Stimulated activated CD8-positive, alpha-beta memory T cell treated with anti-CD3 and anti-CD28 coated beads, Interleukin-15, amount 100 ng/mL, for 4 hours (primary cell): ENCODE data around the gene INTS4.
A peak's percentile ranks its signal among the peaks of the same experiment; 100 is the strongest.
"Not testable (repeated sequence)": the region's sequence is repeated elsewhere in the genome, so short reads cannot be mapped to it uniquely, and the experiment has no call there.

Source experiments
- DNase-seq, 2 donors: peaks; one replicate each; pipeline ENCODE4 v3.0.0-alpha.2; 2020; ENCODE audit warnings: low read depth in 2 of 2

INTS4 gene, protein sequence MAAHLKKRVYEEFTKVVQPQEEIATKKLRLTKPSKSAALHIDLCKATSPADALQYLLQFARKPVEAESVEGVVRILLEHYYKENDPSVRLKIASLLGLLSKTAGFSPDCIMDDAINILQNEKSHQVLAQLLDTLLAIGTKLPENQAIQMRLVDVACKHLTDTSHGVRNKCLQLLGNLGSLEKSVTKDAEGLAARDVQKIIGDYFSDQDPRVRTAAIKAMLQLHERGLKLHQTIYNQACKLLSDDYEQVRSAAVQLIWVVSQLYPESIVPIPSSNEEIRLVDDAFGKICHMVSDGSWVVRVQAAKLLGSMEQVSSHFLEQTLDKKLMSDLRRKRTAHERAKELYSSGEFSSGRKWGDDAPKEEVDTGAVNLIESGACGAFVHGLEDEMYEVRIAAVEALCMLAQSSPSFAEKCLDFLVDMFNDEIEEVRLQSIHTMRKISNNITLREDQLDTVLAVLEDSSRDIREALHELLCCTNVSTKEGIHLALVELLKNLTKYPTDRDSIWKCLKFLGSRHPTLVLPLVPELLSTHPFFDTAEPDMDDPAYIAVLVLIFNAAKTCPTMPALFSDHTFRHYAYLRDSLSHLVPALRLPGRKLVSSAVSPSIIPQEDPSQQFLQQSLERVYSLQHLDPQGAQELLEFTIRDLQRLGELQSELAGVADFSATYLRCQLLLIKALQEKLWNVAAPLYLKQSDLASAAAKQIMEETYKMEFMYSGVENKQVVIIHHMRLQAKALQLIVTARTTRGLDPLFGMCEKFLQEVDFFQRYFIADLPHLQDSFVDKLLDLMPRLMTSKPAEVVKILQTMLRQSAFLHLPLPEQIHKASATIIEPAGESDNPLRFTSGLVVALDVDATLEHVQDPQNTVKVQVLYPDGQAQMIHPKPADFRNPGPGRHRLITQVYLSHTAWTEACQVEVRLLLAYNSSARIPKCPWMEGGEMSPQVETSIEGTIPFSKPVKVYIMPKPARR

DNA sequence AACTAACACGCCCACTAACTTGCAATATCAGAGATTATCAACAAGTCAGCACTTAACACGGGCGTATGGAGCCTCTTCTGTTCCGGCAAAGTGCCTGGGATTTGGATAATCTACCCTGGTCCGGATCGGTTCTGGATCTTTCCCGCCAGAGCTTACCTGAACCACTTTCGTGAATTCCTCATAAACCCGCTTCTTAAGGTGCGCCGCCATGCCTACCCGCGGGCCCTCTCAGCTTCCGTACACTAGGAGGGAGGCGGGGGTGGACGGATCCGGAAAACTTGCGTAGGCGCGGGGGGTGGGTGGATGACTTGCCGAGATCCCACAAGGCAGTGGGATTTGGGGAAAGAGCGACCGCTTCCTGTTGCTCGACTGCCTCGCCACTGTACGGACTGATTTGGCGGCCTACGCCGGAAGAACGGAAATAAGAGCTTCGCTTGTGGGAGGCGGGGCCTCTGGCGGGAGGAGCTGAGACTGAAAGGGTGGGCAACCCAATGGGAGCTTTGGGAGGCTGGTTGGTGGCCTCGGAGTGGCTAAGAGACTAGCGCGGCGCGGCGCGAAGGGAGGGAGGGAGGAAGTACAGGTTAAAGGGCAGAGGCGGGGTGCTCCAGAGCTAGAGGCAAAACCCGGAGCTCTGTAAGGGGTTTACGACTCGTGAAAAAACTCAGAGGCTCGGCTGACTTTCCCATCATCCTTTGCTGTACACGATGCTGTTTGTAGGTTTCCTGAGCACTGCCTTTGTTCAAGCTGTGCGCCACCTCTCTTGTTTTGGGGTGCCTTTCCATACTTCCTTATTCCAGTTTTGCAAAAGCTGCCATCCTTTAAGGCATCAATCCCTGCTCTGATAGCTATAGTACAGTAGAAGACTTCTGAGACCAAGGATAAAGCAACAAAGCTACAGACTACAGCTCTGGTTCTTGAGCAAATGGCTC, at the start of gene INTS4:
TSS of gene INTS4 (minus strand) at position 235 of the 929 bp plus-strand sequence. CDS start at position 210, 25 bp downstream.
- peak; percentile 95 to 98 for DNase-seq

DNA sequence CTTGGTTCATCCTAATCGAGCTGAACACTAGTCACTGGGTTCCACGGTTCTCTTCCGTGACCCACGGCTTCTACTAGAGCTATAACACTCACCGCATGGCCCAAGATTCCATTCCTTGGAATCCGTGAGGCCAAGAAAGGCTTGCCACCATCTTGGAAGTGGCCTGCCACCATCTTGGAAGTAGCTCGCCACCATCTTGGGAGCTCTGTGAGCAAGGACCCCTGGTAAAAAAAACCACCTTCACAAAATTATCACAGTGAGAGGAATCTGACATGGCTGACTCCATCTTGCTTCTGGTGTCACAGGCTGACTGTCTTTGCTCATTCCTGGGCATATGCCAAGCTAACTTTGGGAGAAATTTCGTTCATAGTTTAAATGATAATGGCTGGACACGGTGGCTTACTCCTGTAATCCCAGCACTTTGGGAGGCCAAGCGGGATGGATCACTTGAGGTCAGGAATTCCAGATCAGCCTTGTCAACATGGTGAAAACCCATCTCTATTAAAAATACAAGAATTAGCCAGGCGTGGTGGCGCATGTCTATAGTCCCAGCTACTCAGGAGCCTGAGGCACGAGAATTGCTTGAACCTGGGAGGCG, 47.5 kb upstream of the INTS4 start:
- DNase-seq = no peak

DNA sequence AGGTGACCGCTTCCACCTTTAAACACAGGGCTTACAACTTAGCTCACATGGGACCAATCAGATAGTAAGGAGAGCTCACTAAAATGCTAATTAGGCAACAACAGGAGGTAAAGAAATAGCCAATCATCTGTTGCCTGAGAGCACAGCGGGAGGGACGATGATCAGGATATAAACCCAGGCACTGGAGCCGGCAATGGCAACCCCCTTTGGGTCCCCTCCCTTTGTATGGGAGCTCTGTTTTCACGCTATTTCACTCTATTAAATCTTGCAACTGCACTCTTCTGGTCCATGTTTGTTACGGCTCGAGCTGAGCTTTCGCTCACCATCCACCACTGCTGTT, 46.9 kb upstream of the INTS4 start:
- not testable (repeated sequence) for DNase-seq

DNA sequence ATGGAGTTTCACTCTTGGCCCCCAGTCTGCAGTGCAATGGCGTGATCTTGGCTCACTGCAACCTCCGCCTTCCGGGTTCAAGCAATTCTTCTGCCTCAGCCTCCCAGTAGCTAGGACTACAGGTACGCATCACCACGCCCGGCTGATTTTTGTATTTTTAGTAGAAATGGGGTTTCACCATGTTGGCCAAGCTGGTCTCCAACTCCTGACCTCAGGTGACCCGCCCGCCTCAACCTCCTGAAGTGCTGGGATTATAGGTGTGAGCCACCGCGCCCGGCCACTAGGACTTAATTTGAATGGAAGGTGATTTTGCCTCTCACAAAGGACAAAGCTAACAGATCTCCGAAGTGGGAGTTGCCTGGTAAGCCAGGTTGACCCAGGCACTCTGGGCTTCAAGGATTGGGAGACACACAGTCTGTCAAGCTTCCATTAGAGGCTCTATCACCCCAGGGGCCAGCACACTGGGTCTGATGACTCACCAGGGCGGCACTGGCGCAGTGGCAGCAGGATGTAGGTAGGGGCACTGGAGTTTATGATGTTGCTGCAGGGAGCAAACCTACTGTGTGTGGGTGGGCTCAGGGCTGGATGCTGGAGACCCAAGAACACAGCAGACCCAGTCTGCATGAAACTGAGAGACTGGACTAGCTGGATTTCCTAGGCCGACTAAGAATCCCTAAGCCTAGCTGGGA, 46.4 kb upstream of the INTS4 start:
- no peak for DNase-seq

DNA sequence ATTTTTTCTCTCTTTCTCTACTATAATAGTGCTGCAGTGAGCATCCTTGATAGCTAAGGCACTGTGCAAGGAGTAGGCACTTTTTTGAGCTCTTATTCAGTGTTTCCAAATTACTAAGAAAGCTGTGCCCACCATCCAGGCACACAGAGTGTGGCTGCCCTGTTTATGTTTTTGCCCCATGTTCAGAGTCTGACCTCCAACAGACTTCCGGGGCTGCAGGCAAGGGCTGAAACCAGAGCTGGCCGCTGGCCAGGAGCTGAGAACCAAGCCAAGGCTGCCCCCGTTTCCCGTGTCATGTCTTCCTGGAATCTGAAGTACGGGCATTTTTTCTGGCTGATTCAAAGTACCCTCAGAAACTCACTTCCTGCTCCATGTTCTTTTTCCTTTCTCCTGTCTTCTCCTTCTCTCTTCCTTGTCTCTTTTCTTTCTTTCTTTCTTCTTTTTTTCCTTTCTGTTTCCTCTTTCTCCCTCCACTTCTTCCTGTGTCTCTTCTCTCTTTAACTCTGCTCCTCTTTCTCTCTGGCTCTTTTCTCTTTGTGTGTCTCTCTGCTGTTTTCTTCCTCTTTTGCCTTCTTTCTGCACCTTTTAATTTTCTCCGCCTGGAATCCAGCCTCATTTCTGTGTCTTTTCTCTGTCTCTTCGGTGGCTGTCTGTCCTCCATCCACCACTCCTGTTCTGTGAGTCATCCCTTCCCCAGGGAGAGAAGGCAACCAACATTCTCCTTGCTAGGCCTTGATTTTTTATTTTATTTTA, 45.6 kb upstream of the INTS4 start:
- DNase-seq = peak in 1 of 2 donors; percentile 5

DNA sequence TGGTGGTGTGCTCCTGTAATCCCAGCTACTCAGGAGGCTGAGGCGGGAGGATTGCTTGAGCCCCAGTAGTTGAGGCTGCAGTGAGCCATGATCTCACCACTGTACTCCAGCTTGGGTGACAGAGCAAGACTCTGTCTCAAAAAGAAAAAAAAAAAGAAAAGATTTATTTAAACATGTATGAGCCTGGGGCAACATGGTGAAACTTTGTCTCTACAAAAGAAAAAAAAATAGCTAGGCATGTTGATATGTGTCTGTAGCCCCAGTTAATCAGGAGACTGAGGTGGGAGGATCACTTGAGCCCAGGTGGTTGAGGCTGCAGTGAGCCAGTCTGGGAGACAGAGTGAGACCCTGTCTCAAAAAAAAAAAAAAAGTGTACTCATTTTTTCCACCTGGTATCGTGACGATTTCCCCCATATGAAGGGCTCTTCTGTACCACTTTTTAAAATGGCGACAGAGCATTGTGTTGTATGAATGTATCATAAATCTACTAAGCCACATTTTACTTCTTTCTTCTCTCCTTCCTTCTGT, 45.0 kb upstream of the INTS4 start:
- DNase-seq = no peak

DNA sequence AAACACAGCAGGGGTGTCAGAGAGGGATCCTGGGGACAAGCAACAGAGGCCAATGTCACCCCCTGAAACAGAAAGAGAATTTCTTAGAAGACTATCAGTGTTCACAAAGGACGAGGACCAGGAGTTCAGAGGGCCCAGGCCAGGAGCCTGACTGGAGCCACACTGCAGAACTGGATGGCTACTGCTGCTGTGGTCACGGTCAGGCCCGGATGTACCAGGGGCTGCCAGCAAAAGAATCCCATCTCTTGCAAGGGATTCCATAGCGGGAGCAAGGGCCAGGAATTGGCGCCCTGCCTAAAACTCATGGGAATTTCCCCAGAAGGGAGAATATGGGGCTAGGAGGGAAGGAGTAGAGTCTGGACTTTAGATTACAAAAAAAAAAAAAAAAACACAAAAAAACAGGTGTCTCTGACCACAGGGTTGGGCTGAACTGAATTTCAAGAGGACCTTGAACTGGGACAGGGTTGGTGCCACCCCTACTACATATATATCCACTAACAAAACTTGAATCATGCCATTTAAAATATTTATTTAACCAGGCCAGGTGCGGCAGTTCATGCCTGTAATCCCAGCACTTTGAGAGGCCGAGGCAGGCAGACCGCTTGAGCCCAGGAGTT, 44.3 kb upstream of the INTS4 start:
- DNase-seq = no peak

DNA sequence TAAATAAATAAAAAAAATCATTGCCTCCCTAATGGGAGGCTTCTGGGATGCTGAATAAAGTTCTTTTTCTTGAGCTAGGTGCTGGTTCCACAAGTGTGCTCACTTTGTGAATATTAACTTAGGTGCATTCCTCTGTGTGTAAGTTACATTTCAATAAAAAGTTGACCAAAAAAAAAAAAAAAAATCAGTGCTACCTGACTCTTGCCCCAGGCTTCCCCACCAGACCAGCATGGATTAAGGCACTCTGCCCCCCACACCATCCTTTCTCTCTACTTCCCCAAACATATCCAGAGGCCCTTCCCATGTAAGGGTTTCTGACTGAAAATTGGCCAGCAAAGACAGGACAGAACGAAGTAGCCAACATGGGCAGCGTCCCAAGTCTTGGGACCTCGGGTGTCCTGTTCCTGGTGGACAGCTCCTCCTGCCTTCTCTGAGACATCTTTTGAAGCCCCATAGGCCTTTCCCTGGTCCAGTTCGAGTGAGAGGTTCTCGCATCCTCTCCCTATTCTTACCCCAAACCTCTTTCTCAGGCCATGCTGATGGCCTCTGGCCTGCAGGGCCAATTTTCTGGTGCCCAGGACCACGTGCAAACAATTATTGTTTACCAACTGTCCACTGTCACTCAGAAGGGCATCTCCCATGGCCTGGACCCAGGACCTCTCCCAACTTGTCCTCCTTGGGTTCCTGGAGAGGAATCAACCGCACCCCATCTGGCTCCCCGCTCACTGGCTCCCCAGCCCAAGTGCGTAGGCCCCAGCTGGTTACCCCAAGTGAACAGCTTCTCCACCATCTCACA, 43.6 kb upstream of the INTS4 start:
- no peak for DNase-seq

DNA sequence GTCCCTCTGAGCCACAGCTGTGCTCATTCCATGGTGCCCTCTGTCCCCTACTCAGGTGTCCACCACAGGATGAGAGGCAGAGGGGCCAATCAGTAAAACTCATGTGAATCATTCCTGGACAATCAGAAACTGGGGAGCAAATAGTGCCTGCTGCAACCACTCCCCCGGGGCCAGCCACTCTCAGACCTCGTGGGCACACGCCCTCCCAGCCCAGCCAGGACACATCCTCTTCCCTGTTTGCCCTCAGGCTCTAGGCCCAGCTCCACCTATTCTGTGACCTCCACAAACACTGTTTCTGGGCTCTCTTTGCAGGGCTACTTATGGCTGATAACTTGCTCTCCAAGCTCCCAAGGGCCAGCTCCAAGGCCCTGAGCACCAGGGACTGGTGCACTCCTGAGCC, 42.6 kb upstream of the INTS4 start:
- no peak for DNase-seq

DNA sequence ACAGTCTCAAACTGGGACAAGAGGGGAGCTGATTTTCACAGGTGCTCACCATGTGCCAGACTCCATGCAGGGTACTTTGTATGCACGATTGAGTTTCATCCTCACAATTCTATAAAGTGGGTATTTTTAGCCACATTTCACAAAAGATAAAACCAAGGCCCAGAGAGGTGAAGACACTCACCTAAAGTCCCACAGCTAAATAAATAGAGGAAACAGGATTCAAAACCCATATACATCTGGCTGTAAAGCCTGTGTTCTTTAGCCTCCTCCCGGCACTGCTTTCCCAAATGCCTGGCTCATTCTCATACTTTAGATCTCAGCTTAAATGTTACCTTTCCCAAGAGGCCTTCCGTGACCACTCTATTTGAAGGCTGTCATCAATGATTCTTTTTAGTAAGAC, 41.8 kb upstream of the INTS4 start:
- no peak for DNase-seq

DNA sequence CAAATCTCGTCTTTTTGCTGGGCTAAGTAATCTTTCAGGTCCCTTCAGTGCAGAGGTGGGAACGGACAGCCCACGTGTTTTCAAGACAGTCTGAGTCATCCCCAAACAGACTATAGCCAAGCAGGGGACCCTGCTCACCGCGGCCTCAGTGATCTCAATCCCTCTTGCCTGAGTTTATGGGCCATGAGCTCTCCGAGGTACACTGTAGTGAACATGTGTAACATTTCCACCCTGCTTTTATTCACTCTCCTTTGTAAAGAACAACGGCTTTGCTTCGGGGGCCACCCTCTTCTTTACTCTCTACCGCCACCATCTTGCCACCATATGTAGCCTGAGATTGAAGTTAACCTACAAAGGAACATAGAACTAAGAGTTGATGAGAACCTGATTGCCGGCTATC, 40.2 kb upstream of the INTS4 start:
- no peak for DNase-seq

DNA sequence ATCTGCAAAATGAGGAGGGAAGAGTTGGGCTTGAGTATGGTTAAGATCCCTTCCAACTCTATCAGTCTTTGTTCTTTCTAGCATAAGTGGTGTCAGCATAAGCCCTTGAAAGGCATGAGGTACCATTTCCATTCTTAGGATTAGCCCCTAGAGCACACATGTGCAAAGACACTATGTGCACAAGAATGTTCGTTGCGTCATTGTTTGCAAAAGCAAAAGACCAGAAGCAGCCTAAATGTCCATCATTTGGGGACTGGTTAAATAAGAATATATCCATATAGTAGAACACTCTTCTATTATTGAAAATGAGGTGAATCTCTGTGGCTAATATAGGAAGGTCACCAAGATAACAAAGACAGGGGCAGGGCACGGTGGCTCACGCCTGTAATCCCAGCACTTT, 38.6 kb upstream of the INTS4 start:
- DNase-seq = no peak

DNA sequence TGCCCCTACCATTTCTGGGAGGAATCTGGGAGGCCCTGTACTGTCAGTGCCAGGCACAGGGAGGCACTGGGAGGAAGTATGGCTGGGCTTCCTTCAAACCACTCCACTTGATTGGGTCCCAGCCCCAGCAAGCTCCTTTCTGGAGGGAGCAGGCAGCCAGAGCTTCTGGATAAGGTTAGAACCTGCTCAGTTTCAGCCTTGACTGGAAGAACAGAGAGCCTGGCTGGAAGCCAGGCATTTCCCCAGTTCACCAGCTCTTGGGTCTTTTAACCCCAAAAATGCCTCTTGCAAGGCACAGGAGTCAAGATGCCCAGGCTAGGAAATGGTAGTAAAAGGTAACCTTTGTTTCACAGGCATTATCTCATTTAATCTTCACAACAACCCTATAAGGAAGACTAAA, 37.6 kb upstream of the INTS4 start:
- DNase-seq = no peak

DNA sequence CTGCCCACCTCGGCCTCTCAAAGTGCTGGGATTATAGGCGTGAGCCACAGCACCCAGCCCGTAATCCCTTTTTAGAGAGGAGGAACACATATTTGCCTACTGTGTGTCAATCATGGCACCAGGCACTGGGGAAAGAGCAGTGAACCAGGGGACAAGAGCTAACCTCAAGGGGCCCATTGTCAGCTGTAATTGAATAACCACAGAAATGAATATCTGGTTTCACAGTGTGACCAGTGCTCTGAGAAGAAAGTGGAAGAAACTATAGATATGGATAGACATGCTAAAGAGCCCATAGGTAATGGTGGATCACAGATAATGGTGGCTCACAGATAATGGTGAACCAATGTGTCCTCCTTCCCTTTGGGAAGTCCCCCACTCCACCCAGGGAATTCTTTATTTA, 37.2 kb upstream of the INTS4 start:
- no peak for DNase-seq

DNA sequence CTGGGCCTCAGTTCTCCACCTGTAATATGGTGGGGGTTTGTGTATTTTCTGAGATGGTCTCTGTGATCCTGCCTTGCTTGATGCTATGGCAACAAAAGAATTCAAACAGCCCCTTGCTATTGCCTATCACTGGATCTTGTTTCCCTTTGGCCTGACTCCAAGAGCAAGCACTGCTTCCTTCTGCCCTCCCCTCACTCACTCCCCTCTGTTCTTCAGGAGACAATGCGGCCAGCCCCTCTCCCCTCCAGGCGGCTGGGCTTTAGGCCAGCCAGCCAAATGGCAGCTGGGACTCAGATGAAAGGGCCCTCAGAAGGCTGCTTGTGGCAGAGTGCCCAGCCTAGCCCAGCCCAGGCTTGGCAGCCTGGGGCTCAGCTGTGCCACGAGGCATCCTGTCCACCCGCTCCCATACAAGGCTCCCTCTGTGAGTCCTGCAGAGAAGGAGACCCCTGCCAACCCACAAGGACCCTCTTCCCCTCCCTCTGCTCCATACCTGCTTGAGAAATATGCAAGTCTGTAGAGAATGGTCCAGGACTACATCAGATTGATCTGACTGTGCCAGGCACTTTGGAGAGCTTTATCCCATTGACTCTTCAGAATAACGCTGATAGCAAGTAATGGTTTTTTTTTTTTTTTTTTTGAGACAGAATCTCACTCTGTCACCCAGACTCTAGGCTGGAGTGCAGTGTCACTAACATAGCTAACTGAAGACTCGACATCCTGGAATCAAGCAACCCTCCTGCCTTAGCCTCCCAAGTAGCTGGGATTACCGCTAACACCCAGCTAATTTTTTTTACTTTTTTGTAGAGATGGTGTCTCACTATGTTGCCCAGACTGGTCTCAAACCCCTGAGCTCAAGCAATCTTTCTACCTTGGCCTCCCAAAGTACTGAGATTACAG, 36.2 kb upstream of the INTS4 start:
- DNase-seq = no peak

DNA sequence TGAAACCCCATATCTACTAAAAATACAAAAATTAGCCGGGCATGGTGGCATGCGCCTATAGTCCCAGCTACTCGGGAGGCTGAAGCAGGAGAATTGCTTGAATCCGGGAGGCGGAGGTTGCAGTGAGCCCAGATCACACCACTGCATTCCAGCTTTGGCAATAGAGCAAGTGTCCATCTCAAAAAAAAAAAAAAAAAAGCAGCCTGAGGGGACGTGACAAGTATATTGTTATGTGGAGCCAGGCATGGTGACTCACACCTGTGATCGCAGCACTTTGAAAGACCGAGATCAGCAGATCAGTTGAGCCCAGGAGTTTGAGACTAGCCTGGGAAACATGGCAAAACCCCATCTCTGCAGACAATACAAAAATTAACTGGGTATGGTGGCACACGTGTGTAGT, 34.0 kb upstream of the INTS4 start:
- DNase-seq = not testable (repeated sequence)

DNA sequence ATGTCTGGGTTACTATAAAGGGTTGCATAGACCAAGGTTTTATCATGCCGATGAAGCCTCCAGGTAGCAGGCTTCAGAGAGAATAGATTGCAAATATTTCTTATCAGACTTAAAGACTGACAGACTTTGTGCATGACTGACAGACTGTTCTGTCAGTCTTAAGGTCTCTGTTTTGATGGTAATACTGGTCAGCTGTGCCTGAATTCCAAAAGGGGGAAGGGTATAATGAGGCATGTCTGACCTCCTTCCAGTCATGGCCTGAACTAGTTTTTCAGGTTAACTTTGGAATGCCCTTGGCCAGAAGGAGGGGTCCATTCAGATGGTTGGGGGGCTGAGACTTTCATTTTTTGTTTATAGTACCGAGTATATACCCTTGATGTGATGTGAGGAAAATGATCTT, 33.3 kb upstream of the INTS4 start:
- no peak for DNase-seq
